ENCODE data around the gene CLRN1. TPM values are rescaled to one million over a fixed set of nuclear protein-coding genes. Genes with fewer than 3 reads are reported as not detected.
"Not testable (repeated sequence)": the region's sequence is repeated elsewhere in the genome, so short reads cannot be mapped to it uniquely, and the experiment has no call there.

Gene CLRN1
- total RNA-seq, 1 experiment from 2014 or later, result not detected

GRCh38 chr3:150995510-150995909 lies 23.0 kb upstream of the CLRN1 start (continued):
- no peak for TF ChIP-seq ZNF425 (CRISPR knock-in tag; conservative IDR thresholded peaks at IDR 0.05)
- no peak for TF ChIP-seq HMGXB4 (CRISPR knock-in tag; IDR thresholded peaks at IDR 0.05)

GRCh38 chr3:150989208-150989607 lies 16.7 kb upstream of the CLRN1 start:
- ATAC-seq, result peak; percentile 78
- H3K4me3 Mint-ChIP-seq, result no peak overlapping the region
- CTCF ChIA-PET, result interaction anchor here (1.5 kb wide), 1 partner anchor 210 kb away, joined by 3 read pairs; no protein-coding TSS in a partner anchor
- no peak for DNase-seq (ENCODE audit: low spot score)
- peaks cover 23% of the 10 kb centered on the region for H3K4me1 Mint-ChIP-seq
- no peaks in the 10 kb centered on the region; the same call in 1 of the 2 replicates for H3K27me3 Mint-ChIP-seq (ENCODE audit: low read depth)
- POLR2A ChIA-PET, result no interaction called here
- H3K27ac Mint-ChIP-seq, result no peak overlapping the region; the same call in 1 of the 2 replicates
- H3K36me3 Mint-ChIP-seq, result peaks cover 7% of the 10 kb centered on the region
- TF ChIP-seq ETV6 (CRISPR knock-in tag; IDR thresholded peaks at IDR 0.05), result no peak
- no peak for TF ChIP-seq ATF1 (CRISPR knock-in tag; IDR thresholded peaks at IDR 0.05)
- TF ChIP-seq ZNF532 (CRISPR knock-in tag; IDR thresholded peaks at IDR 0.05; ENCODE audit: borderline replicate concordance), result no peak
- no peak for TF ChIP-seq ERG (CRISPR knock-in tag; IDR thresholded peaks at IDR 0.05)
- no peak for TF ChIP-seq E2F1 (CRISPR knock-in tag; IDR thresholded peaks at IDR 0.05)
- no peak for TF ChIP-seq ZNF219 (CRISPR knock-in tag; IDR thresholded peaks at IDR 0.05; ENCODE audit: borderline replicate concordance)
- no peak for TF ChIP-seq GABPB1 (CRISPR knock-in tag; IDR thresholded peaks at IDR 0.05)
- TF ChIP-seq MYBL2 (CRISPR knock-in tag; IDR thresholded peaks at IDR 0.05), result no peak
- no peak for TF ChIP-seq NR3C1 (CRISPR knock-in tag; conservative IDR thresholded peaks at IDR 0.05; ENCODE audit: low read depth)
- no peak for TF ChIP-seq JAZF1 (CRISPR knock-in tag; IDR thresholded peaks at IDR 0.05)
- no peak for TF ChIP-seq JUN (CRISPR knock-in tag; IDR thresholded peaks at IDR 0.05)
- TF ChIP-seq PREB (CRISPR knock-in tag; IDR thresholded peaks at IDR 0.05; ENCODE audit: borderline replicate concordance), result no peak
- no peak for TF ChIP-seq ZMAT4 (CRISPR knock-in tag; IDR thresholded peaks at IDR 0.05)
- no peak for TF ChIP-seq GTF2I (CRISPR knock-in tag; conservative IDR thresholded peaks at IDR 0.05)
- H3K9me3 Mint-ChIP-seq, result peaks cover 12% of the 10 kb centered on the region

GRCh38 chr3:150988395-150988794 lies 15.9 kb upstream of the CLRN1 start:
- not testable (repeated sequence) for ATAC-seq, H3K9me3 Mint-ChIP-seq
- H3K4me1 Mint-ChIP-seq, result peaks cover 23% of the 10 kb centered on the region

More at GRCh38 chr3:150988395-150988794, 15.9 kb upstream of the CLRN1 start:
- H3K27ac Mint-ChIP-seq; H3K4me3 Mint-ChIP-seq; POLR2A ChIA-PET; CTCF ChIA-PET; H3K36me3 Mint-ChIP-seq; DNase-seq (ENCODE audit: low spot score); H3K27me3 Mint-ChIP-seq (ENCODE audit: low read depth): not testable (repeated sequence)

Measured in WTC11 (cell line).